HTERT RPE-1 (cell line): ENCODE data around the gene DPP7.
"Not testable (repeated sequence)": the region's sequence is repeated elsewhere in the genome, so short reads cannot be mapped to it uniquely, and the experiment has no call there.

Source experiments
- in situ Hi-C: fragments of 300-500 bp; cut with MboI; formaldehyde crosslinking; loops from 4 replicates; pipeline ENCODE4 v1.14.3; 2020; ENCODE audit warnings: low sequenced_read_pairs

Gene DPP7

DNA sequence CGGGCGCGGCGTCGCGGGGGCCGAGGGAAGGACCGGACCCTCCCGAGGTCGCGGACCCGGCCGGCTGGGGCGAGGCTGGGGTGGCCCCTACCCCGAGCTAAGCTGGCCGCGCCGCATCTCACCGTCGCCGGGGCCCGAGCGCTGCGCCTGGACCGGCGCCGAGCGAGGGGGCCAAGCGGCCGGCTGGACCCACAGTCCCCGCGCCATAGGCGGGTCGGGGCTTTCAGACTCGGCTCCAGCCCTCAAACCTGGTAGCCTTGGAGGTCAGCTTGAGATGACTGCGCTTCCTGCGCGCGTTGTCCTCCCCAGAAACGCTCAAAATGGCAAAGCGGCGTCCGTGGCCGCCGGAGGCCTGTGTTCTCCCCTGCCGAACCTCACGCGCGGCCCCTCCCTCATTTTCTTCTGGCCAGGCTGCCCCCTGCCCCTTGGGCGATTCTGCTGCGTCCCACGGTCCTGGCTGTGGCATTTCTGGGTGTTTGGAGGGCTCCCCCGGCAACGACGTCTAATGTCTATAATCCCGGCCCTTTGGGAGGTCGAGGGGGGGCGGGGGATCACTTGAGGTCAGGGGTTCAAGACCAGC, 15.7 kb upstream of the DPP7 start:
- in situ Hi-C loops: no loop called here

DNA sequence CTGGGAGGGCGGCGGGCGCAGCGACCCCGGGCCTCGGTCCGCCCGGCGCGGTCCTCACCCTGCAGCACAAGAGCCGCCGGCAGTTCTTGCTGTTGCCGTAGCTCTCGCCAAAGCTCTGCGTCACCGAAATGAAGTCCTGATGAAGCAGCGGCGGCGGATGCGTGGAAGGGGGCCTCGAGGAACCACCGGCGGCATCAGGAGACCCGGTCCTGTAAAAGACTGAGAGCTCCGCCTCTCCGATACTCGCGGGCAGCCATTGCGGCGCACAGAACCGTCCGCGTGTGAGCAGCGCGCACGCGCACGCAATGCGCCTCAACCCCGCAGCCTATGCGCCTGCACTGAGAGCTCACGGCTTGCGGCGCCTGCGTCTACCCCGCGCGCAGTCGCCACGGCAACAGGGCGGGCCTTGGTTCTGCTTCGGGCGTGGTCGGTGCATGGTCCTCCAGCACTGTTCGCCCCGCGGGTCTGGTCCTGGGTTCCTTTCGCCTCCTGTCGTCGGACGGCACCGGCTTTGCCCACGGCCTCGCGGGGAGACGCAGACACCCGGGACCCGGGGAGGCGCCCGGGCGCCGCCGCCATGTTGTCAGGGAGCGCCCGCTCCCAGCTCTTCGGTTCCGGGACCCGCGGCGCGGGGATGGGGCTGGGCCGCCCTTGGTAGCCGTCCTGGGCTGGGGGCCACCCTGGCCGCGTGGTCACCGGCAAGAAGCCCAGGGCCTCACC, 15.1 kb upstream of the DPP7 start:
- in situ Hi-C loops: no loop called here

DNA sequence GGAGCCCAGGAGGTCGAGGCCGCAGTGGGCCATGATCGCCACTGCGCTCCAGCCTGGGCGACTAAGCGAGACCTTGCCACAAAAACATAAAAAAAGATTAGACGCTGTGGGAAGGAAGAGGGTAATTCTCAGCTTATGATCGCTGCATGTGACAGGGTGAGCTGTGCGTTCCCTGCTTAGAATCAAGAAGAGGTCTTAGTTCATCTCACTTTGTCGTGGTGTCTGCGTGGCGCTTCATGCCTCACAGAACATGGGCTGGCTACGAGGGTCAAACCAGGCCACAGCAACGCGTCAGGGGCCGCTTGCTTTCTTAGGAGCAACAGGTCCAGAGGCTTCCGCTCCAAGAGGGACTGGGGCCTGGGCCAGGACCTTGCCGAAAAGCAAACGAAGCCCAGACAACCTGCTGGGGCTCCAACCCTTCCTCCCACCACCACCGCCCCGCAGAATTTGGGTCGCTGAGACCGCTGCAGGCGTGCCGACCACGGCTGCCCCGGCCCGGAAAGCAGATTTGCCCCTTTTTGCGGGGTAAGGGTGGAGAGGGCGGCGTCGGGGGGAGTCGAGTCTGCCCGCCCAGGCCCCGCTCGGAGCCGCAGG, 14.4 kb upstream of the DPP7 start:
- in situ Hi-C loops: no loop called here

DNA sequence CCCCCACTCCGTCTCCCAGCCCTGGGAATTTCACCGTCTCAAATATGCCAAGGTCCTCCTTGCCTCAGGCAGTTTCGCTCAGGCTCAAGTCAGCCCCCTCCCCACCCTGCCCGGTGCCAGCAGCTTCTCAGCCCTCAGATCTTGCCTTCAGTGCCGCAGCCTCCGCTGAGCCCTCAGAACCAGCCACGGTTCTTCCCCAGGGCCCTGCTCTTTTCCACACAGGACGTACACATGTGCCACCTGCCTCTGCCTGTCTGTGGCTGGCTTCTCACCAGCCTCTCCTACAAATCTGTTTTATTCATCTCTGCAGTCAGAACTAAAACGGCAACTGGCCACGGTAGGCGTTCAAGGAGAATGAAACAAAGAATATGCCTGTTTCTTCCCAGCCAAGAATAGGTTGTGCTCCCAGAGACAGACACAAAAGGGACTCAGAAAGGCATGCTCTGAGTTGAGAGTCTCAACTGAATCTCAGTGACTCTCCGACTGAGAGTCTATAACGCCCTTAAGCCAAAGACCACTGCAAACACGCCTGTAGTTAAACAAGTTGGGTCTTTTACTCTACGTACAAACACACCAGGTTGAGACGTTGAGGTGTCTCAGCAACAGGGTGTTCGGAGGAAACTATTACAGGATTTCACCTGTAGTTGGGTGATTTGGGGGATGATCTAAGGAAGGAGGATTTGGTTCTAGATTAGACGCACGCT, 13.8 kb upstream of the DPP7 start:
- in situ Hi-C loops: no loop called here

DNA sequence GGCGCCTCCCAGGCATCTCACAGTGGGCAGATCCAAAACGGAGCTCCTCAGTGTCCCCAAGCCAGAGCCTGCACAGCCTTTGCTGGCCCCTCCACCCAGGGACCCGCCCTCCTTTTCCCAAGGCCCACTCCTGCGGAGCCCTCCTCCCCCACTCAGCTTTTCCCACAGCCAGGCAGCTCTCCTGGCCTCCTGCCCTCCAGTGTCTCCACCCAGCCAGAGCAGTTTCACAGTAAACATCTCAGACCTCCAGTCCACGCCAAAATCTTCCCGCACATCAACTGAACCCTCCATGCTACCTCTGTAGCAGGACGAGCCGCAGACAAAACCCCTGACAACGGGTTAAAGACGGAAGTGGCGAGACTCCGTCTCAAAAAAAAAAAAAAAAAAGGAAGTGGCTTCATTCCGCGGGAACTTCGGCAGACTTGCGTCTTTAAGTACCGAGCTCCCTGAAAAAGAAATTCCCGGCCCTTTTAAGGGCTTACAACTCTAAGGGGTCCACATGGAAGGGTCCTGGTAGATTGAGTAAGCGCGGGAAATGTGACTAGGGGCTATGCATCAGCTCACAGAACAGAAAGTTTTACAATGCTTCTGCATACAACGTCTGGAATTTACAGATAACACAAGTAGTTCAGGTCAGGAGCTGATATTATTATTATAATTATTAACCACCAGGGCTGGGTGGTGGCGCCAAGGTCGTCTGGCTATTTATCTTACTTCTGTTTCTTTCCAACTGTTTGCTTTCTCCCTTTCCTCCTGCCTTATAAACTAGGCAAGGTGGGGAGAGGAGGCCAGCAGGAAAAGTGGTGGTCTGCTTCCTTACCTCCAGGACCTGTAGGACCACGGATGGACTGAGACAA, 13.0 kb upstream of the DPP7 start:
- in situ Hi-C loops: no loop called here

DNA sequence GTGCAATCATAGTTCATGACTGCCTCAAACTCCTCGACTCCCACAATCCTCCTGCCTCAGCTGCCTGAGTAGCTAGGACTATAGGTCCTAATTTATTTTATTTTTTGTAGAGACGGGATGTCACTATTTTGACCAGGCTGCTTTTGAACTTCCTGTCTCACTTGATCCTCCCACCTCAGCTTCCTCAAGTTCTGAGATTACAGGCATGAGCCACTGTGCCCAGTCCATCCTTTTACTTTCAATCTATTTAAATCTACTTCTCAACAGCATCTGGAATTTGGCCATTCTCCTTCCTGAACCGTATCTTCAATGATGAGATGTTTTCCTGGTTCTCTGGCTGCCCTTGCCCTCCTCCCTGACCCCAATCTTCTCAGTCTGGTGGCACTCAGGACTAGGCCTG, 12.3 kb upstream of the DPP7 start:
- in situ Hi-C loops: no loop called here

DNA sequence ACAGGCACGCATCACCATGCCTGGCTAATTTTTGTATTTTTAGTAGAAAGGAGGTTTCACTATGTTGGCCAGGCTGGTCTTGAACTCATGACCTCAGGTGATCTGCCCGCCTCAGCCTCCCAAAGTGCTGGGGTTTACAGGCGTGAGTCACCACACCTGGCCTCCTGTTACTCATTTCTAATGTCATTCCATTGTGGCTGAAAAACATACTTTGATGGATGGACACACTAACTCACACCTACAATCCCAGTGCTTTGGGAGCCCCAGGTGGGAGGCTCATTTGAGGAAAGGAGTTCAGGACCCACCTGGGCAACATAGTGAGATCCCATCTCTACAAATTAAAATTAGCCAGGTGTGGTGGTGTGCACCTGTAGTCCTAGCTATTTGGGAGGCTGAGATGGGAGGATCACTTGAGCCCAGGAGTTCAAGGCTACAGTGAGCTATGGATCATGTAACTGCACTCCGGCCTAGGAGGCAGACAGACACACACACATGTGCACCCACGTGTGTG, 9.5 kb upstream of the DPP7 start:
- in situ Hi-C loops: not testable (repeated sequence)

DNA sequence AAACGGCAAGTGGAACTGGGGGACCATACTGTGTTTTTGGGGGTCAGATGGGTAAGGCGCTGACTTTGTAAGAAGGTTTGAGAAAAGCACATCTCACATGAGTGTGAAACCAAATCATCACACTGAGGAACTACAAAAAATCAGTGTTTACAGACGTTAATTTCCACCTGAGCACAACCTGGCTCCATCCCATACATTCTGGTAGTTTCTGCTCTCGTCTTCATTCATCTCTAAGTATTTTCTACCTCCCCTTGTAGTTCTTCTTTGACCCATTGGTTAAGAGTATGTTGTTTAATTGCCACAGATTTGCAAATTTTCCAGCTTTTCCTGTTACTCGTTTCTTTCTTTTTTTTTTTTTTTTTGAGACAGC, 8.9 kb upstream of the DPP7 start:
- in situ Hi-C loops: no loop called here

DNA sequence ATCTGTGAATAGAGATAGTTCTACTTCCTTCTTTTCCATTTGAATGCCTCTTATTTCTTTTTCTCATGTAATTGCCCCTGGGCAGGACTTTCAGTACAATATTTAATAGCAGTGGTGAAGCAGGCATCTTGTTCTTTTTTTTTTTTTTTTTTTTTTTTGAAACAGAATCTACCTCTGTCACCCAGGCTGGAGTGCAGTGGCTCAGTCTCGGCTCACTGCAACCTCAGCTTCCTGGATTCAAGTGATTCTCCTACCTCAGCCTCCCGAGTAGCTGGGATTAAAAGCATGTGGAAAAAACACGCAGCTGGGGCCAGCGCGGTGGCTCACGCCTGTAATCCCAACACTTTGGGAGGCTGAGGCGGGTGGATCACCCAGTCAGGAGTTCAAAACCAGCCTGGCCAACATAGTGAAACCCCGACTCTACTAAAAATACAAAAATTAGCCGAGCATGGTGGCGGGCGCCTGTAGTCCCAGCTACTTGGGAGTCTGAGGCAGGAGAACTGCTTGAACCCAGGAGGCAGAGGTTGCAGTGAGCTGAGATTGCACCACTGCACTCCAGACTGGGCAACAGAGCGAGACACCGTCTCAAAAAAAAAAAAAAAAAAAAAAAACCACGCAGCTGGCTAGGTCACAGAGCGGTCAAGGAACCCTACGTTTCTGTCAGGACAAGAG, 8.4 kb upstream of the DPP7 start:
- in situ Hi-C loops: not testable (repeated sequence)

DNA sequence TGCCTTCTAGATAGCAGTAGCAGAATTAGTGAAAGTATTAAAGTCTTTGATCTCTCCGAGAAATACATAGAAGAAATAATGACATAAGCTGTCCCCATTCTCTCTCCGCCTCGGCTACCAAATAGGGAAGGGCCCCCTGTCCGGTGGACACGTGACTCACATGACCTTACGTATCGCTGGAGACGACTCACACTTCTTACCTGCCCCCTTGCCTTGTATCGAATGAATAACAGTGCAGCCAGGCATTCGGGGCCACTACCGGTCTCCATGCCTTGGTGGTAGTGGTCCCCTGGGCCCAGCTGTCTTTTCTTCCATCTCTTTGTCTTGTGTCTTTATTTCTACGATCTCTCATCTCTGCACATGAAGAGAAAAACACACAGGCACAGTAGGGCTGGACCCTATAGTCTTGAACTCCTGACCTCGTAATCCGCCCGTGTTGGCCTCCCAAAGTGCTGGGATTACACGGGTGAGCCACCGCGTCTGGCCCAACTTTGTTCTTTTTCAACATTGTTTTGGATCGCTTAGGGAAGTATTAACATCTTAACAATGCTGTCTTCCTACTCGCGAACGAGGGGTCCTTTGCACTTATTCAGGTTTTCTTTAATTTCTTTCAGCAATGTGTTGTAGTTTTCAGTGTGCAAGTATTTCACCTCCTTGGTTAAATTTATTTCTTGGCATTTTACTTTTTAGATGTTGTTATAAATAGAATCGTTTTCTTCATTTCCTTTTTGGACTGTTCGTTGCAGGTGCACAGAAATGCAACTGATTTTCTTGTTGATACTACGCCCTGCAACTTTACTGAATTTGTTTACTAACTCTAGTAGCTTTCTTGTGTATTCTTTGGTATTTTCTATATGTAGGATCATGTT, 7.6 kb upstream of the DPP7 start:
- in situ Hi-C loops: not testable (repeated sequence)

DNA sequence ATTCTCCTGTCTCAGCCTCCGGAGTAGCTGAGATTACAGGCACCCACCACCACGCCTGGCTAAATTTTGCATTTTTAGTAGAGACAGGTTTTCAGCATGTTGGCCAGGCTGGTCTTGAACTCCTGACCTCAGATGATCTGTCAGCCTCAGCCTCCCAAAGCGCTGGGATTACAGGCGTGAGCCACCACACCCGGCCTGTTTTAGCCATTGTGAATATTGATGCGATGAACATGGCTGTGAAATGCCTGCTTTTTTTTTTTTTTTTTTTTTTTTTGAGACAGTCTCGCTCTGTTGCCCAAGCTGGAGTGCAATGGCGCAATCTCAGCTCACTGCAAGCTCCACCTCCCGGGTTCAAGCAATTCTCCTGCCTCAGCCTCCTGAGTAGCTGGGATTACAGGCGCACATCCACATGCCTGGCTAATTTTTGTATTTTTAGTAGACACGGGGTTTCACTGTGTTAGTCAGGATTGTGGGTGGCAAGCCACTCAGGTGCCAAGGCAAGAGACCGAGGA, 3.6 kb upstream of the DPP7 start:
- in situ Hi-C loops: not testable (repeated sequence)

DNA sequence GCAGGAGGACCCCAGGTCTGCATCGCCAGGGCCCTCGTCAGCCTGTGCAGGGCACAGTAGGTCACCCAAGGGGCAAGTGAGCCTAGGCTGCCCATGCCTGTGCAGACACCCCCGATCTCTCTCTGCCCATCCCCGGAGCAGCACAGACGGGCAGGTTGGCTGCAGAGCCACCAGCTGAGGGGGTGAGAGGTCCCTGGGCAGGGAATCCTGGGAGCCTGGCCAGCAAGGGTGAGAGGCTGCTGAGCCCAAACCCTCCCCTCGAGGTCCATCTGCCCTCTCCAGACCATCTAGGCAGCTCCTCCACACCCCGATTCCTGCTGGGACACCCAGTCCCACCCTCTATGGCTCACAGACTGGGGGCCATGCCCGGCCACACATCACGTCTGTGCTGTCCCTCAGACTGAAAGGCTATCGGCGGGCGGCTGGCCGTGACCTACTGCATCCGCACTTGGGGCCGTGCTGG, 2.8 kb upstream of the DPP7 start:
- in situ Hi-C loops: no loop called here

DNA sequence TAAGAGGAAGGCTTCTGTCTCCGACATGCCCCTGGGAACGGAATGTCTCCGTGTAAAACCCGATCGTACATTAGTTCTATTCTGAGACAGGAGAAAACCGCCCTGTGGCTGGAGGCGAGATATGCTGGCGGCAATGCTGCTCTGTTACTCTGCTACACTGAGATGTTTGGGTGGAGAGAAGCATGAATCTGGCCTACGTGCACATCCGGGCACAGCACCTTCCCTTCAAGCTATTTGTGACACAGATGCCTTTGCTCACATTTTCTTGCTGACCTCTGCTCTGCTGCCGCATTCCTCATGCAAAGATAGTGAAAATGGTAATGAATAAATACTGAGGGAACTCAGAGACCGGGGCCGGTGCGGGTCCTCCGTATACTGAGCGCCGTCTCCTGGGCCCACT, 2.2 kb upstream of the DPP7 start:
- in situ Hi-C loops: no loop called here

DNA sequence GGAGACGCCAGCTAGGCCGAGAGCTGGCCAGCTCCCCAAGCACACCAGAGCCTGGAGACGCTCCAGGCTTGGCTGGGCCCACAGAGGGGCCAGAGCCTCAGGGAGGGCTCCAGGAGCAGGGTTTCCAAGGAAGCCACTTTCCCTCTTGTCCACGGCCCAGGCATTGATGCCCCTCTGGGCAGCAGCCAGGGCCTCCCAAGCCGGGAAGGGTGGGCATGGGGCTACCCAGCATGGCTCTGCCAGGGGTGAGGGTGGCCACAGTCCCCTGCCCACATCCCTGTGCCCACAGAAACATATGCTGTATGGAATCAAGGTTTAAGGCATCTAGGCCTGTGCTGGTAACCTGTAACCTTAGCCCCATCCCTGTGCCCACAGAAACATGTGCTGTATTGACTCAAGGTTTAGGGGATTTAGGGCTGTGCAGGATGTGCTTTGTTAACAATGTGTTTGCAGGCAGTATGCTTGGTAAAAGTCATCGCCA, 1.5 kb upstream of the DPP7 start:
- in situ Hi-C loops: no loop called here

DNA sequence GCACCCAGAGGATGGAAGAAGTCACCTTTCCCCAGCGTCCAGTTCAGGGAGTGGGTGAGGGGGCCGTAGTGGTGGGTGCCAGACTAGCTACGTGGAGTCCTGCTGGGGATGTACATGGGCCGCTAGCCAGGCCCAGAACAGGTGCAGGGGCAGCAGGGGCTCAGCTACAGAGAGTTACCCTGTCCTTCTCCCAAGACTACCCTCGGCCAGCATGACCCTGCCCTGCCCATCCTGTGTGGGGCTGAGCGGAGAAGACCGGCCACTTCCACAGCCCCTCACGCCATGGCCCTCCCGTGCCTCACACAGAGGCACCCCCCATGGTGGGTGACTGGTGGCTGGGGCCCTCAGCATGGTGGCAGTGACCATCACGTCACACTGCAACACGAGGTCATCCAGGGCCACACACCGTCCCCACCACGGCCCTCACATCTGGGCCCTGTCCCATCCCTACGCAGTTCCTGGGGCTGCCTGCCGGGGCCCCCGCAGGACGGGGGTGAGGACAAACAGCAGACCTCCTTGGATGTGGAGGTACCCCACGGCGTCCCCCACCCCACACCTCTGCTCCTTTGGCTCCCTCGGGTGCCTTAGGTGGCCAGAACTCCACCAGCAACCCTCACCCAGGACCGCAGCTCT, 977 bp upstream of the DPP7 start:
- in situ Hi-C loops: no loop called here

DNA sequence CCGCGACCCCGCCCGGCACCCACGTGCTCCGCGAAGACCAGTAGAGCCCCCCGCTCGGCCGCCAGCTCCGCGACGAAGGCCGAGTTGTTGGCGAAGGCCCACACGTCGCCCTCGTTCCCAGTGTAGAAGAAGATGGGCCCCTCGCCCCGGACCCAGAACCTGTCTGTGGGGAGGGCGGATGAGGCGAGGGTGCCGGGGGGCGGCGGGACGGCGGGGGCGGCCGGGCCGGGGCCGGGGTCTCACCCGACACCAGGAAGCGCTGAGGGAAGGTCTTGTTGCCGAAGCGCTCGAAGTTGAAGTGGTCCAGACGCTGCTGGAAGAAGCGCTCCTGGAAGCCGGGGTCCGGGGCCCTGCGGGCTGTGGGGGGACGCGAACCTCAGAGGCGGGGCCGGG, 317 bp downstream of the DPP7 start:
- in situ Hi-C loops: no loop called here

DNA sequence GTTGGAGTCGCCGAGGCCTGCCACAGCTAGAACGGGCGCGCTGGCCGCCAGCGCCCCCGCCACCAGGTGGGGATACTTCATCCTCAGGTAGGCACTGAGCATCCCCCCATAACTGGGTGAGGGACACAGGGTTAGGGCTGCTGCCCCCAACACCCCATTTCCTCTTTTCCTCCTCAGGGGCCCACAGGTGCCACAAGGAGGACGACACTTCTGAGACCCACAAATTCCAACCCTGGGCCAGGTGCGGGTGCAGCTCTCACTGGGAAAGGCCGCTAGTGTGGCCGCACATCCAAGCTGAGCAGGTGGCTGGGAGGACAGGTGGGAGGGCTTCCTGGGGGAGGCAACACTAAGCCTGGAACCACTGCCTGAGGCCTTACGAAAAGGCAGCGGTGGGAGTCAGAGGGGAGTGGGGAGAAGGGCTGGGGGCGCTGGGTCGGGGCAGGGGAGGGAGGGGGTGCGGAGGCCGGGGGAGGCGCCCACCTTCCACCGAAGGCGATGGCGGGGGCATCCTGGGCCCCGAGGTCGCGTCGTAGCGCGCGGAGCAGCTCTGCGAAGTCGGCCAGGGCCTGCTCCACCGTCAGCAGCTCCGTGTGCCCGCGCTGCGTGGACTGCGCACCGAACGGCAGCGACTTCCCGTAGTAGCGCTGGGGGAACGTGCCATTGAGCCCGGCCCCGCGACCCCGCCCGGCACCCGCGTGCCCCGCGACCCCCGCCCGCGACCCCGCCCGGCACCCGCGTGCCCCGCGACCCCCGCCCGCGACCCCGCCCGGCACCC, 961 bp downstream of the DPP7 start:
- in situ Hi-C loops: no loop called here
